Measurements from ENCODE around the gene MAGI2. TPM values are rescaled to one million over a fixed set of nuclear protein-coding genes. Genes with fewer than 3 reads are reported as not detected.

The MAGI2 gene
- total RNA-seq, 6 experiments from 2014 or later = 1.2 to 4.0 (median 2.4) TPM

GRCh38 chr7:79212334-79212733 lies 241.1 kb downstream of the MAGI2 start:
- peak; percentile 36 to 64 (median 50) for ATAC-seq
- intact Hi-C loops (cut with DNase I) = no loop called here
- TF ChIP-seq POLR2A (IDR thresholded peaks at IDR 0.05) (no peak), CTCF (IDR thresholded peaks at IDR 0.05) (no peak)
- H3K4me3 ChIP-seq = no peak overlapping the region
- peaks cover 0 to 15% (median 2%) of the 10 kb centered on the region in 4 donors for H3K4me1 ChIP-seq
- 35% methylated on average over 1 of the region's 1 CpG for WGBS (ENCODE audit: insufficient coverage, low coverage, low lambda C conversion rate, missing lambda C conversion rate)
- no peaks in the 10 kb centered on the region for H3K9me3 ChIP-seq
- DNase-seq = no peak
- H3K27ac ChIP-seq = no peak overlapping the region
- no peaks in the 10 kb centered on the region for H3K27me3 ChIP-seq
- no peaks in the 10 kb centered on the region for H3K36me3 ChIP-seq

- H3K9me3 ChIP-seq = no peaks in the 10 kb centered on the region
- H3K27ac ChIP-seq = peak overlapping the region in 2 of 3 donors; percentile 16 to 18
- no peaks in the 10 kb centered on the region for H3K36me3 ChIP-seq
- H3K4me3 ChIP-seq = no peak overlapping the region
- TF ChIP-seq POLR2A (IDR thresholded peaks at IDR 0.05) (no peak), CTCF (IDR thresholded peaks at IDR 0.05) (no peak)
- WGBS (ENCODE audit: insufficient coverage, low coverage, low lambda C conversion rate, missing lambda C conversion rate) = 27% methylated on average over 2 of the region's 2 CpGs
- H3K27me3 ChIP-seq = no peaks in the 10 kb centered on the region
- intact Hi-C loops (cut with DNase I) = no loop called here
- peak; percentile 94 to 99 (median 97) for ATAC-seq
- no peak for DNase-seq
- peaks cover 0 to 15% (median 2%) of the 10 kb centered on the region in 4 donors for H3K4me1 ChIP-seq
Observed at GRCh38 chr7:79211724-79212123, 241.7 kb downstream of the MAGI2 start.

- no peaks in the 10 kb centered on the region for H3K36me3 ChIP-seq
- DNase-seq (no peak), ATAC-seq (no peak)
- 94% methylated on average over 2 of the region's 2 CpGs for WGBS (ENCODE audit: insufficient coverage, low coverage, low lambda C conversion rate, missing lambda C conversion rate)
- no peak overlapping the region for H3K4me3 ChIP-seq
- TF ChIP-seq POLR2A (IDR thresholded peaks at IDR 0.05) (no peak), CTCF (IDR thresholded peaks at IDR 0.05) (no peak)
- no peaks in the 10 kb centered on the region for H3K4me1 ChIP-seq
- no peaks in the 10 kb centered on the region for H3K27me3 ChIP-seq
- H3K9me3 ChIP-seq = no peaks in the 10 kb centered on the region
- intact Hi-C loops (cut with DNase I) = no loop called here
- no peak overlapping the region for H3K27ac ChIP-seq
Observed at GRCh38 chr7:79199961-79200360, 253.5 kb downstream of the MAGI2 start.

GRCh38 chr7:79199266-79199665 lies 254.2 kb downstream of the MAGI2 start:
- ATAC-seq (no peak), DNase-seq (no peak)
- H3K9me3 ChIP-seq = no peaks in the 10 kb centered on the region
- no peak overlapping the region for H3K27ac ChIP-seq
- no peaks in the 10 kb centered on the region for H3K4me1 ChIP-seq
- WGBS (ENCODE audit: insufficient coverage, low coverage, low lambda C conversion rate, missing lambda C conversion rate) = 81% methylated on average over 6 of the region's 6 CpGs
- no peaks in the 10 kb centered on the region for H3K27me3 ChIP-seq
- H3K4me3 ChIP-seq = no peak overlapping the region
- intact Hi-C loops (cut with DNase I) = no loop called here
- TF ChIP-seq CTCF (IDR thresholded peaks at IDR 0.05) (no peak), POLR2A (IDR thresholded peaks at IDR 0.05) (no peak)
- no peaks in the 10 kb centered on the region for H3K36me3 ChIP-seq

- Histone ChIP-seq H3K27me3 (no peaks in the 10 kb centered on the region), H3K27ac (no peak overlapping the region), H3K4me1 (no peaks in the 10 kb centered on the region), H3K36me3 (no peaks in the 10 kb centered on the region), H3K4me3 (no peak overlapping the region), H3K9me3 (no peaks in the 10 kb centered on the region)
- 90% methylated on average over 2 of the region's 2 CpGs for WGBS (ENCODE audit: insufficient coverage, low coverage, low lambda C conversion rate, missing lambda C conversion rate)
- intact Hi-C loops (cut with DNase I) = no loop called here
- ATAC-seq (no peak), DNase-seq (no peak)
- TF ChIP-seq POLR2A (IDR thresholded peaks at IDR 0.05) (no peak), CTCF (IDR thresholded peaks at IDR 0.05) (no peak)
Observed at GRCh38 chr7:79185605-79186004, 267.9 kb downstream of the MAGI2 start.
